Transverse colon (tissue), 4 donors: Measurements from ENCODE around the gene HSPA4.
"Not testable (repeated sequence)": the region's sequence is repeated elsewhere in the genome, so short reads cannot be mapped to it uniquely, and the experiment has no call there.

ENCODE experiments used
- CTCF ChIP-seq, 5 experiments: fragments of 200-600 bp in 3 of 5; fragments of 450-650 bp in 2 of 5; sonication (generic) in 3 of 5; IDR thresholded peaks; 1 replicate in 2 of 5; 2 replicates in 3 of 5; pipeline ENCODE4 v1.5.1; 2016 to 2017; ENCODE audit warnings: antibody characterized with exemption in 5 of 5, inconsistent platforms in 3 of 5, mild to moderate bottlenecking in 2 of 5, moderate library complexity in 1 of 5
- EP300 ChIP-seq: sonication (generic); formaldehyde crosslinking; IDR thresholded peaks from one replicate; pipeline ENCODE4 v1.6.1; 2017; ENCODE audit warnings: antibody characterized with exemption, low read depth
- POLR2A ChIP-seq: fragments of 450-650 bp; IDR thresholded peaks from one replicate; pipeline ENCODE4 v1.6.1; 2016; ENCODE audit warnings: antibody characterized with exemption, mild to moderate bottlenecking, moderate library complexity
- POLR2AphosphoS5 ChIP-seq, 3 donors: sonication (generic); formaldehyde crosslinking; IDR thresholded peaks; one replicate each; pipeline ENCODE4 v1.6.1; 2016; ENCODE audit warnings: antibody characterized with exemption in 3 of 3

DNA sequence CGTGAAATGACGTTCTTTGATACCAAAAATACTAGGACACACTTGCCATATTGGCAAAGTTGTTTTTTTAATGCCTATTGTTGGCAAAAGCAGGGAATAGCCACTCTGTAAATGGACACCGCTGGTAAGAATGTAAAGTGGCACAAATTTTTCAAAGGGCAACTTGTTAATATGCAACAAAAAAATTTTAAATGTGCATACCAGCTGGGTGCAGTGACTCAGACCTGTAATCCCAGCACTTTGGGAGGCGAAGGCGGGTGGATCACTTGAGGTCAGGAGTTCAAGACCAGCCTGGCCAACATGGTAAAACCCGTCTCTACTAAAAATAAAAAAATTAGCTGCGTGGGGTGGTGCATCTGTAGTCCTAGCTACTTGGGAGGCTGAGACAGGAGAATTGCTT is 32.3 kb upstream of the HSPA4 start:
- TF ChIP-seq POLR2A; CTCF (IDR thresholded peaks at IDR 0.05); EP300; POLR2AphosphoS5 (IDR thresholded peaks at IDR 0.05): not testable (repeated sequence)
